Tibial artery (tissue), 4 donors: ENCODE results near the gene SLC39A11.

ENCODE experiments used
- DNase-seq, 2 donors: peaks; one replicate each; pipeline ENCODE4 v3.0.0-alpha.2; 2019
- H3K27ac ChIP-seq, 2 donors: fragments of 200-600 bp; sonication (generic) in 1 of 2; 1 replicate in 1 of 2; 2 replicates in 1 of 2; pipeline ENCODE4 v1.5.1; 2018 to 2019; ENCODE audit warnings: mild to moderate bottlenecking in 1 of 2
- H3K27me3 ChIP-seq, 2 donors: fragments of 200-600 bp; sonication (generic) in 1 of 2; one replicate each; pipeline versions ENCODE4 v1.5.1 to v1.6.0; 2016 to 2019
- H3K36me3 ChIP-seq, 3 donors: fragments of 200-600 bp; sonication (generic) in 2 of 3; one replicate each; pipeline ENCODE4 v1.5.1; 2016 to 2019; ENCODE audit warnings: mild to moderate bottlenecking in 2 of 3
- H3K4me1 ChIP-seq, 4 donors: fragments of 200-600 bp; sonication (generic) in 2 of 4; 1 replicate in 3 of 4; 2 replicates in 1 of 4; pipeline ENCODE4 v1.5.1; 2016 to 2019
- H3K4me3 ChIP-seq, 2 donors: fragments of 200-600 bp; sonication (generic) in 1 of 2; 1 replicate in 1 of 2; 2 replicates in 1 of 2; pipeline ENCODE4 v1.5.1; 2018 to 2019; ENCODE audit warnings: mild to moderate bottlenecking in 2 of 2
- H3K9me3 ChIP-seq, 3 donors: fragments of 200-600 bp; sonication (generic) in 1 of 3; one replicate each; pipeline ENCODE4 v1.5.1; 2016 to 2019
- intact Hi-C: fragments of 100-400 bp; cut with DNase I; formaldehyde crosslinking; loops from one replicate; pipeline ENCODE4 v1.15.0; 2023; ENCODE audit warnings: low total_unique reads
- TF ChIP-seq, protein P1 (sequence below), 2 experiments: fragments of 200-600 bp in 1 of 2; fragments of 450-650 bp in 1 of 2; IDR thresholded peaks; one replicate each; pipeline ENCODE4 v1.5.1; 2017 to 2019; ENCODE audit warnings: antibody characterized with exemption in 2 of 2, mild to moderate bottlenecking in 1 of 2, moderate library complexity in 1 of 2

Gene SLC39A11

DNA sequence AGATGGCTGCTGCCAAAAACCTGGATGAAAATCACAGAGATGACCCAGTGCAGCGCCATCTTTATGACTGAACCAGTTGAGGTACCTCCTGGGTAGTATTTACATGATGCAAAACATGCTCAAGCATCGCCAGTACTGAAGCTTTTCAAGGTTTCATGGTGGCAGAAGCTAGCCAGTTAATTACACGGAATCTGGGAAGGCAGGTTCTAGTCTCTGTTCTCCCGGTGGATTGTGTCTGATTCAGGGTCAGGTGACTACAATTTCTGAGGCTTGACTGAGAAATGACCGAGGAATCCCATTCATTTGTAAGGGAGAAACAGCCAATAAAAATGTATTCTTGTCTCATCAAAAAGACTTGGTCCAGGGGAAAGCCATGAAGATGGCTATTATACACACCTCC is 209.1 kb downstream of the SLC39A11 start:
- Histone ChIP-seq H3K36me3 (peaks cover 7 to 16% (median 15%) of the 10 kb centered on the region in 3 donors), H3K4me3 (no peak overlapping the region), H3K27me3 (no peaks in the 10 kb centered on the region), H3K9me3 (peaks cover 0 to 12% (median 7%) of the 10 kb centered on the region in 3 donors), H3K4me1 (no peaks in the 10 kb centered on the region), H3K27ac (no peak overlapping the region)
- intact Hi-C loops: no loop called here
- DNase-seq: no peak
- TF ChIP-seq, protein P1, sequence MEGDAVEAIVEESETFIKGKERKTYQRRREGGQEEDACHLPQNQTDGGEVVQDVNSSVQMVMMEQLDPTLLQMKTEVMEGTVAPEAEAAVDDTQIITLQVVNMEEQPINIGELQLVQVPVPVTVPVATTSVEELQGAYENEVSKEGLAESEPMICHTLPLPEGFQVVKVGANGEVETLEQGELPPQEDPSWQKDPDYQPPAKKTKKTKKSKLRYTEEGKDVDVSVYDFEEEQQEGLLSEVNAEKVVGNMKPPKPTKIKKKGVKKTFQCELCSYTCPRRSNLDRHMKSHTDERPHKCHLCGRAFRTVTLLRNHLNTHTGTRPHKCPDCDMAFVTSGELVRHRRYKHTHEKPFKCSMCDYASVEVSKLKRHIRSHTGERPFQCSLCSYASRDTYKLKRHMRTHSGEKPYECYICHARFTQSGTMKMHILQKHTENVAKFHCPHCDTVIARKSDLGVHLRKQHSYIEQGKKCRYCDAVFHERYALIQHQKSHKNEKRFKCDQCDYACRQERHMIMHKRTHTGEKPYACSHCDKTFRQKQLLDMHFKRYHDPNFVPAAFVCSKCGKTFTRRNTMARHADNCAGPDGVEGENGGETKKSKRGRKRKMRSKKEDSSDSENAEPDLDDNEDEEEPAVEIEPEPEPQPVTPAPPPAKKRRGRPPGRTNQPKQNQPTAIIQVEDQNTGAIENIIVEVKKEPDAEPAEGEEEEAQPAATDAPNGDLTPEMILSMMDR (IDR thresholded peaks at IDR 0.05): no peak

DNA sequence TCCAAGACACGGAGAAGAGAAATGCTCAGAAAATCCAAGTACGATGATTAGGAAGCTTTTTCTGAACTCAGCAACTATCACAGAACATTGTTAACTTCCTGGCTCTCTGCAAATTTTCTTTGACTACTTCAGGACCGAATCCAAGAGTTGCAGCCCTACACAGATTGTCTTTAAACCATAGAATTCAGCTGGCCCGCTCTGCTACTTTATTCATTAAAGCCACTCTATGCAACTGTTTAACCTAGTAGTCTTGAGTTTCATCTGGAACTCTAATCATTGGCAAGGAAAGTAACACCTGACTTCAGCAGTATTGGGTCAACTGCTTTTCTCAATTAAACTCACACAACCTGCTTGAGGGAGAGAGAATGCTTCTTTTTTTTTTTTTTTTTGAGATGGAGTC is 210.1 kb downstream of the SLC39A11 start:
- Histone ChIP-seq H3K9me3 (peaks cover 0 to 12% (median 7%) of the 10 kb centered on the region in 3 donors), H3K4me1 (no peaks in the 10 kb centered on the region), H3K4me3 (no peak overlapping the region), H3K27me3 (no peaks in the 10 kb centered on the region), H3K27ac (no peak overlapping the region), H3K36me3 (peaks cover 7 to 16% (median 10%) of the 10 kb centered on the region in 3 donors)
- TF ChIP-seq, protein P1 (IDR thresholded peaks at IDR 0.05): no peak
- intact Hi-C loops: no loop called here
- no peak for DNase-seq

DNA sequence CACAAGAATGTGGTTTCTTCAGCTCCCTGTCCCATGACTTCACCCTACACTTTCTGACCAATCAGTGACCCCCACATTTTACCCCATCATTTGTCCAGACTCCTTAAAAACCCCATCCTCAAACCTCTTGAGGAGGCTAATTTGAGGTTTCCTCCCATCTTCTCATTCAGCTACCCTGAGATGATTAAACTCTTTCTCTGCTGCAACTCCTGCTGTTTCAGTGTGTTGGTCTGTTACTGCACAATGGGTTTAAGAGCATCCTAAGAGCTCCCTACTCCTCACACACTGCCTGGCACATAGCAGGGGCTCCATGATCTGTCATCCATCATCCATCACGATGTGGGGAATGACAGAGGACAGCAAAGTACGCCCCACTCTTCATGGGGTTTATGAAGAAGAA is 212.6 kb downstream of the SLC39A11 start:
- TF ChIP-seq, protein P1 (IDR thresholded peaks at IDR 0.05): no peak
- Histone ChIP-seq H3K27ac (no peak overlapping the region), H3K4me3 (no peak overlapping the region), H3K27me3 (no peaks in the 10 kb centered on the region), H3K4me1 (no peaks in the 10 kb centered on the region), H3K36me3 (peaks cover 7 to 10% (median 8%) of the 10 kb centered on the region in 3 donors), H3K9me3 (peaks cover 0 to 17% (median 12%) of the 10 kb centered on the region in 3 donors)
- intact Hi-C loops: no loop called here
- DNase-seq: no peak

DNA sequence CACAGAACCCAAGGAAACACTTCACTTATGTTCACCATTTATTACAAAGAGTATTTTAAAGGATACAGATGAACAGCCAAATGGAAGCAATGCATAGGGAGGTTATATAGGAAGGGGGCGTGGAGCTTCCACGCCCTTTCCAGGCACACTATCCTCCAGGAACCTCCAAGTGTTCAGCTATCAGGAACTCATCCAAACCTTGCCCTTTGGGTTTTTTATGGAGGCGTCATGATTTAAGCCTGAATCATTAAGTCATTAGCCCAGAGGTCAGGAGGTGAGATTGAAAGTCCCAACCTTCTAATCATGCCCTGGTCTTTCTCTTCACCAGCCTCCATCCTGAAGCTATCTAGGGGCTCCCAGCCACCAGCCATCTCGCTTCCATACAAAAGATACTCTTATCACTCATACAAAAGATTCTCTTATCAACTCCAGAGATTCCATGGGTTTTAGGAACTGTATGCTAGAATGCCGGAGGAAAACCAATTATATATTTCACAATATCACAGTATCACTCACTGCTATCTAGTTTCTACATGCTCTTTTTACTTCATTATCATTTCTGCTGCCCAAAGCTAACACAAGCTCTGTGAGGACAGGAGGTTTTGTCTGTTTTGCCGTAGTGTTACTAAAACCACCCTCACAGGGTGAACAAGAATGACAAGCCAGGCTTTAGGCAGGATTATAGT is 213.4 kb downstream of the SLC39A11 start:
- Histone ChIP-seq H3K4me3 (no peak overlapping the region), H3K9me3 (peaks cover 0 to 17% (median 12%) of the 10 kb centered on the region in 3 donors), H3K27me3 (no peaks in the 10 kb centered on the region), H3K27ac (no peak overlapping the region), H3K4me1 (no peaks in the 10 kb centered on the region), H3K36me3 (peaks cover 7 to 10% (median 8%) of the 10 kb centered on the region in 3 donors)
- no peak for DNase-seq
- intact Hi-C loops: no loop called here
- TF ChIP-seq, protein P1 (IDR thresholded peaks at IDR 0.05): no peak

DNA sequence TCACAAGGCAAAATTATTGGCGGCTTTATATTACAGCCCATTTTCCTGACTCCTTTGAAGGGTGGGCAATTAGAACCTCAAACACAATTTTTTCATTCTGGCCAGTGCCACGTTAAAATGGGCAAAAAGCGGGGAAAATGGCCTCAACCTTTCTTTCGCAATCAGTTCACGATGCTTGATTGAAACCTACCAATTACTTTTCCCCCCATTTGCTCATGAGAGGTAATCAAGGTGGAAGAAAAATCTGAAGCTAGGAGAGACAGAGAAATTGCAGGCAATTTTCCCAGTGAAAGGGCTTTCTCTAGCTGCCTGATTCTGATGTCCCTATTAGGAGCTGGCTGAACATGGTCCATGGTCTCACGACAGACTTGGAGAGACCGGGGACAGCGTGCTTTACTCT is 215.1 kb downstream of the SLC39A11 start:
- intact Hi-C loops: no loop called here
- no peaks in the 10 kb centered on the region for H3K27me3 ChIP-seq
- TF ChIP-seq, protein P1 (IDR thresholded peaks at IDR 0.05): no peak
- H3K4me3 ChIP-seq: no peak overlapping the region
- H3K27ac ChIP-seq: no peak overlapping the region
- DNase-seq: no peak
- H3K4me1 ChIP-seq: no peaks in the 10 kb centered on the region
- peaks cover 7 to 10% (median 8%) of the 10 kb centered on the region in 3 donors for H3K36me3 ChIP-seq
- H3K9me3 ChIP-seq: peaks cover 0 to 17% (median 12%) of the 10 kb centered on the region in 3 donors
